ENCODE results near the gene PTPRM. TPM values are rescaled to one million over a fixed set of nuclear protein-coding genes. Genes with fewer than 3 reads are reported as not detected.

PTPRM gene
- total RNA-seq, 1 experiment from 2014 or later = not detected

DNA sequence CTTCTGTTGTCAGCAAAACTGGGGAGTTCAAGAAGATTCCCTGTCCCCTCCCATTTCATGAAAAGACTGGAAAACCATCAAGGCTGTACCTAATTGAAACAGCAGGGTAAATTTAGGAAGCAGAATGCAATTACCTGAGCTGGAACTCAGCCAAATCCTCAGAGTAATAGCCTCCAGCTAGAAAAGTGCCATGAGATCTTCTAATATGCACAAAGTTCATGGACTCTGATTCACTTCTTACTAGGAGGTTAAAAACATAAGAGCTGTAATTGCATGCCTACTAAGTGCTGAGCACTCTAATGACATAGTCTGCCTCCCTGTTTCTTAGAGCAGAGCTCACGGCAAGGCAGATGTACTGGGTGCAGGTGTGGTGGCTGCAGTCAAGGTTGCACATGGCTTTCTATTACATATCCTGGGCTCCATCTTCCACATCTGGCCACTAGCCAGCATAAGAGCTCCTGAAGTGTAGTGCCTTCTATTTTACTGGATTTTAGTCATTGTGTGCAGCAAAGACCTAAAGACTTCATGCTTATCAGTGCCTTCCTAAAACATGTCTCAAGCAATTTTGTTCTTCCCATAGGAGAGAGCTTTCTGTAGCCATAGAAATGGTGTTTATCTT is 341.7 kb downstream of the PTPRM start:
- no peak overlapping the region for H3K27ac ChIP-seq (ENCODE audit: low read depth, low read length, poor library complexity, severe bottlenecking)
- H3K36me3 ChIP-seq (ENCODE audit: insufficient read depth, low read length, poor library complexity, severe bottlenecking) = no peaks in the 10 kb centered on the region
- no peak for DNase-seq (ENCODE audit: low spot score)
- intact Hi-C loops (cut with micrococcal nuclease; ENCODE audit: unreplicated experiment) = no loop called here
- BruUV-seq (replicated peaks) = no TSS peak
- POLR2A ChIA-PET (ENCODE audit: low non-redundant PET) = no interaction called here
- no peaks in the 10 kb centered on the region for H3K27me3 ChIP-seq (replicated peaks; ENCODE audit: insufficient read depth, low read depth, low read length, poor library complexity)
- no peak for TF ChIP-seq EZH2 (IDR thresholded peaks at IDR 0.05; ENCODE audit: borderline replicate concordance, low read depth, low read length, poor library complexity, severe bottlenecking)
- TF ChIP-seq, protein P1, sequence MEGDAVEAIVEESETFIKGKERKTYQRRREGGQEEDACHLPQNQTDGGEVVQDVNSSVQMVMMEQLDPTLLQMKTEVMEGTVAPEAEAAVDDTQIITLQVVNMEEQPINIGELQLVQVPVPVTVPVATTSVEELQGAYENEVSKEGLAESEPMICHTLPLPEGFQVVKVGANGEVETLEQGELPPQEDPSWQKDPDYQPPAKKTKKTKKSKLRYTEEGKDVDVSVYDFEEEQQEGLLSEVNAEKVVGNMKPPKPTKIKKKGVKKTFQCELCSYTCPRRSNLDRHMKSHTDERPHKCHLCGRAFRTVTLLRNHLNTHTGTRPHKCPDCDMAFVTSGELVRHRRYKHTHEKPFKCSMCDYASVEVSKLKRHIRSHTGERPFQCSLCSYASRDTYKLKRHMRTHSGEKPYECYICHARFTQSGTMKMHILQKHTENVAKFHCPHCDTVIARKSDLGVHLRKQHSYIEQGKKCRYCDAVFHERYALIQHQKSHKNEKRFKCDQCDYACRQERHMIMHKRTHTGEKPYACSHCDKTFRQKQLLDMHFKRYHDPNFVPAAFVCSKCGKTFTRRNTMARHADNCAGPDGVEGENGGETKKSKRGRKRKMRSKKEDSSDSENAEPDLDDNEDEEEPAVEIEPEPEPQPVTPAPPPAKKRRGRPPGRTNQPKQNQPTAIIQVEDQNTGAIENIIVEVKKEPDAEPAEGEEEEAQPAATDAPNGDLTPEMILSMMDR (conservative IDR thresholded peaks at IDR 0.05; ENCODE audit: low read depth, low read length) = no peak
- CTCF ChIA-PET = no interaction called here
- no peak overlapping the region for H3K4me3 ChIP-seq (ENCODE audit: low read depth, low read length, poor library complexity, severe bottlenecking)
- no peaks in the 10 kb centered on the region for H3K4me1 ChIP-seq (ENCODE audit: insufficient read depth, low read length, poor library complexity, severe bottlenecking)
- H3K9me3 ChIP-seq (ENCODE audit: low read depth, low read length, poor library complexity, severe bottlenecking) = peaks cover 10% of the 10 kb centered on the region

DNA sequence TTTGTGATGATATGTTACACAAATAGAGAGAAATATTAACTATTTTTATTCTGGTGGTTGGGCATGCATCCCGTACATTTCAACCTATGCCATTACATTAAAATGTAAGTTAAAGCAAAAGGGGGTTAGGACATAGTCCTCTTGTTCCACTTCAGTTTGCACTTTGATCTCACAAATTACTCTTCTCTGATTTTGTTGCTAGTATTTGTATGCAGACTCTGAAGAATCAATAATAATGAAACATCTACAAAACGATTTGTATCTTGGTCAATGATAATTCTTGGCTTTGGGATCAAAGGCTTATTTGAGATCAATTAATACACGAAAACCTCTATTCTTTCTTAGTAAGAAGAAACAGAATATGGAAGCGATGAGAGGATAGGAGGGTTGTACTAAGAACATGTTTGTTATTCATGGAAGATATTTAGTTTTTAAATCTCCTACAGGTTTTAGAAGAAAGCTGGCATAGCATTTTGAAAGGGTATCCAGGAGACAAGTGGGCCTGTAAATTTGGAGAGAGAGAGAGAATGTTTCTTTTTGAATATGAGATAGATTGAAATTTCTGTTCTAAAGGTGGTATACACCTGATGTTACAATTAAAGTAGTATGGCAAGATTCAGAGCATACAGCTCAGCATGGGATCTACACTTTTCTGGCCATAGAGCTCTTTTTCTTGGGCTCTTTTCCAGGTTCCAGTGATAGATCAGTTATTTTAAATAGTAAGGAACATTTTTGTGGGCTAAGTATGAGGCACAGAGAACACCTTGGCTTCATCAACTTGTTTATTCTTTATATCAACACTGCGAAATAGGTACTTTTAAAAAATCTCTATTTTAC is 347.9 kb downstream of the PTPRM start:
- no peak for DNase-seq (ENCODE audit: low spot score)
- TF ChIP-seq EZH2 (IDR thresholded peaks at IDR 0.05; ENCODE audit: borderline replicate concordance, low read depth, low read length, poor library complexity, severe bottlenecking) = no peak
- POLR2A ChIA-PET (ENCODE audit: low non-redundant PET) = no interaction called here

DNA sequence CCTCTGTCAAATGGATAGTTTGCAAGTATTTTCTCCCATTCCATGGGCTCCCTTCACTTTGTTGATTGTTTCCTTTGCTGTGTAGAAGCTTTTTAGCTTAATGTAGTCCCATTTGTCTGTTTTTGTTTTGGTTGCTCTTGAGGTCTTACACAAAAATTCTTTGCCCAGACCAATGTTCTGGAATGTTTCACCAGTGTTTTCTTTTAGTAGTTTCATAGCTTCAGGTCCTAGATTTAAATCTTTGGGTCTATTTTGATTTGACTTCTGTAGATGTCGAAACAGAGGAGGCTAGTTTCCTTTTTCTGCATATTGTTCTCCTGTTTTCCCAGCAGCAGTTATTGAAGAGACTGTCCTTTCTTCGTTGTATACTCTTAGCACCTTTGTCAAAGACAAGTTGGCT is 351.6 kb downstream of the PTPRM start:
- no peak for TF ChIP-seq EZH2 (IDR thresholded peaks at IDR 0.05; ENCODE audit: borderline replicate concordance, low read depth, low read length, poor library complexity, severe bottlenecking)
- TF ChIP-seq, protein P1 (conservative IDR thresholded peaks at IDR 0.05; ENCODE audit: low read depth, low read length) = no peak
- H3K4me3 ChIP-seq (ENCODE audit: low read depth, low read length, poor library complexity, severe bottlenecking) = no peak overlapping the region
- CTCF ChIA-PET = no interaction called here
- POLR2A ChIA-PET (ENCODE audit: low non-redundant PET) = no interaction called here
- H3K4me1 ChIP-seq (ENCODE audit: insufficient read depth, low read length, poor library complexity, severe bottlenecking) = no peaks in the 10 kb centered on the region
- no peaks in the 10 kb centered on the region for H3K36me3 ChIP-seq (ENCODE audit: insufficient read depth, low read length, poor library complexity, severe bottlenecking)
- no peaks in the 10 kb centered on the region for H3K27me3 ChIP-seq (replicated peaks; ENCODE audit: insufficient read depth, low read depth, low read length, poor library complexity)
- no peak for DNase-seq (ENCODE audit: low spot score)
- H3K9me3 ChIP-seq (ENCODE audit: low read depth, low read length, poor library complexity, severe bottlenecking) = peaks cover 6% of the 10 kb centered on the region
- H3K27ac ChIP-seq (ENCODE audit: low read depth, low read length, poor library complexity, severe bottlenecking) = no peak overlapping the region
- BruUV-seq (replicated peaks) = no TSS peak
- intact Hi-C loops (cut with micrococcal nuclease; ENCODE audit: unreplicated experiment) = no loop called here

More for the DNA sequence above, 347.9 kb downstream of the PTPRM start:
- H3K27ac ChIP-seq (ENCODE audit: low read depth, low read length, poor library complexity, severe bottlenecking) = no peak overlapping the region
- H3K4me3 ChIP-seq (ENCODE audit: low read depth, low read length, poor library complexity, severe bottlenecking) = no peak overlapping the region
- BruUV-seq (replicated peaks) = no TSS peak
- intact Hi-C loops (cut with micrococcal nuclease; ENCODE audit: unreplicated experiment) = no loop called here
- CTCF ChIA-PET = no interaction called here
- no peaks in the 10 kb centered on the region for H3K36me3 ChIP-seq (ENCODE audit: insufficient read depth, low read length, poor library complexity, severe bottlenecking)
- no peaks in the 10 kb centered on the region for H3K27me3 ChIP-seq (replicated peaks; ENCODE audit: insufficient read depth, low read depth, low read length, poor library complexity)
- H3K9me3 ChIP-seq (ENCODE audit: low read depth, low read length, poor library complexity, severe bottlenecking) = peaks cover 7% of the 10 kb centered on the region
- H3K4me1 ChIP-seq (ENCODE audit: insufficient read depth, low read length, poor library complexity, severe bottlenecking) = no peaks in the 10 kb centered on the region
